AG09309 (cell line): Measurements from ENCODE around the gene CHMP6.

ENCODE experiments used
- DNase-seq: peaks from one replicate; pipeline ENCODE4 v3.0.0-alpha.2; 2010; ENCODE audit warnings: low read depth
- H3K4me3 ChIP-seq: 2 replicates; pipeline ENCODE4 v1.5.1; 2011; ENCODE audit warnings: mild to moderate bottlenecking, low read depth, low read length, moderate library complexity; ENCODE audit not compliant: control insufficient read depth
- TF ChIP-seq, protein P1 (sequence below): IDR thresholded peaks from 2 replicates; pipeline ENCODE4 v1.5.1; 2011; ENCODE audit warnings: mild to moderate bottlenecking, low read depth, low read length, inconsistent platforms; ENCODE audit not compliant: insufficient read depth, control insufficient read depth; ENCODE audit errors: missing control alignments

The CHMP6 gene

DNA sequence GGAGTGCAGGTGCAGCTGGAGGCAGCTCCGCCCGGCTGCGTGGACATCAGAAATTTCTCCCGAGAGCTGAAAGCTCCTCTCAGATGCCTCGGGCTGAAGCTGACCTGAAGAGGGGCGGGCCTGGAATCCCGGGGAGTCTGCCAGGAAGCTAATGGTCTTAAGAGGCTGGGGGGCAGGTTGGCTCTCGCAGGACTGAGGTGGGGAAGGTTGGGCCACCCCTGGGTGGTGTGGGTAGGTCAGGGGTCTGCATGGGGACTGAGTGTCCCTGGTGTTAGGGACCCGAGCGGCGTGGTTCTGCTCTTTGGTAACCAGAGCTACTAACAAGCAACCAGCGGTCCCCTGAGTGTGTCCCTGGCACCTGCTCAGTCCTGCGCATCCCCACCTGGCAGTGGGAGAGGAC, 3.5 kb downstream of the CHMP6 start:
- DNase-seq = no peak
- no peak overlapping the region for H3K4me3 ChIP-seq
- TF ChIP-seq, protein P1, sequence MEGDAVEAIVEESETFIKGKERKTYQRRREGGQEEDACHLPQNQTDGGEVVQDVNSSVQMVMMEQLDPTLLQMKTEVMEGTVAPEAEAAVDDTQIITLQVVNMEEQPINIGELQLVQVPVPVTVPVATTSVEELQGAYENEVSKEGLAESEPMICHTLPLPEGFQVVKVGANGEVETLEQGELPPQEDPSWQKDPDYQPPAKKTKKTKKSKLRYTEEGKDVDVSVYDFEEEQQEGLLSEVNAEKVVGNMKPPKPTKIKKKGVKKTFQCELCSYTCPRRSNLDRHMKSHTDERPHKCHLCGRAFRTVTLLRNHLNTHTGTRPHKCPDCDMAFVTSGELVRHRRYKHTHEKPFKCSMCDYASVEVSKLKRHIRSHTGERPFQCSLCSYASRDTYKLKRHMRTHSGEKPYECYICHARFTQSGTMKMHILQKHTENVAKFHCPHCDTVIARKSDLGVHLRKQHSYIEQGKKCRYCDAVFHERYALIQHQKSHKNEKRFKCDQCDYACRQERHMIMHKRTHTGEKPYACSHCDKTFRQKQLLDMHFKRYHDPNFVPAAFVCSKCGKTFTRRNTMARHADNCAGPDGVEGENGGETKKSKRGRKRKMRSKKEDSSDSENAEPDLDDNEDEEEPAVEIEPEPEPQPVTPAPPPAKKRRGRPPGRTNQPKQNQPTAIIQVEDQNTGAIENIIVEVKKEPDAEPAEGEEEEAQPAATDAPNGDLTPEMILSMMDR = no peak

DNA sequence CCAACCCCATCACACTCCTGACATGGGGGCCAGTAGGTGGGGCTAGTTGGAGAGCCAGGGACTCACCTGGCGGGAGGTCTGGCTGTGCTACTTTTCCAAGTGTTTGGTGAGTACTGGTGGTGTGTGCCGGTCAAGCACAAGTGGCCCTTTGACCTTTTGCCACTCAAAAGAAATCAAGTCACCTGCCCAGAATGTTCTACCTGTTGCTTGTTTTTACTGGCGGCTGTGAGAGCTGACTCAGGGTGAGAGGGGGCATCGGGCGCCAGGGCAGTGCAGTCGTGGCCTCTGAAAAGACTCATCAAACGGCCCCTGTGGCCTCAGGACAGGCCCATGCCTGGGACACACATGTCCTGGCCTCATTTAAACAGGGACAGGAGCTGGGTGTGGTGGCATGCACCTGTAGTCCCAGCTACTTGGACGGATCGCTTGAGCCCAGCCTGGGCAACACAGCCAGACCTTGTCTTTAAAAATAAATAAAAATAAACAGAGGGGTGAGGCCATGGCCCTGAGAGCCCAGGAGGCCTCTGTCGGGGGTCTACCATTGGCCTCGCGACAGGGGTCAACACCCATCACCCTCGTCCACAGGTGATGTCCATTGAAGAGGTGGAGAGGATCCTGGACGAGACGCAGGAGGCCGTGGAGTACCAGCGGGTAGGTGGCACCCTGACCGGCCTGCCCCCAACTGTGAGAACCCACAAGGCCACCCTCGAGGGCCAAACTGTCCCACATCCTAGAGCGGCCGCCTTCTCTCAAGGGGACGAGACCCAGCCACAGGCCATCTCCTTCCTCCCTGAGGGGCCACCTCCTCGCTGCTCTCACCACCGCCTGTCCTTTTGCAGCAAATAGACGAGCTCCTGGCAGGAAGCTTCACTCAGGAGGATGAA, 5.0 kb downstream of the CHMP6 start:
- no peak for DNase-seq
- TF ChIP-seq, protein P1 = no peak
- no peak overlapping the region for H3K4me3 ChIP-seq

DNA sequence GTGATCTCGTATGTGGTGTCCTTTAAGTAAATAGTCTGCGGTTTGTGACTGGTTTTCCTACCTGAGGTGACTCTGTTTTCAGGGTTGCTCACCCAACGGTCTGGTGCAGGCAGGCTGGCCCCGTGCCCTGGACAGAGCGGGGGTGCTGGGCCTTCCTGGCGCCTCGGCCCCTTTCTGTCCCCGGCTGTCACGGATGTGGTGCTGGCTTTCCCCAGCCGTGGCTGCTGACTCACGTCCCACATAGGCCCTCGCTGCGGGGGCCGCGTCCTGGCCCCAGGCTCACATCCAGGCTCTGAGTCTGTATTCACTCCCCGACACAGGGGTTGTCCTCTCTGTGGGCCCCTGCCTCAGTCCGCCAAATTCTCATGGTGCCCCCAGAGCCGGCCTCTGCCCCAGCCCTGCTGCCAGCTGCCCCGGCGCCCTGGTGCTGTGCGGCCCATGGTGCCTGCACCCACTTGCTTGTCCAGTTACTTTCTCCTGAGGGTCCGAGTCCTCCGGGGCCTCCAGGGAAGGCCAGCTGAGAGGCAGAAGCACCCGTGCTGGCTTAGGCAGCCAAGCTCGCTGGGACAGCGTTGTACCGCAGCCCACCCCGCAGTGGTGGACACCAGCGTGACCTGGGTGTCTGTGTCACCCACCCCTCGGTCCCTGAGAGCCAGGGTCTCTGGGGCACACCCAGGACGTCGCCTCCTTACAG, 5.9 kb downstream of the CHMP6 start:
- DNase-seq = no peak
- TF ChIP-seq, protein P1 = no peak
- no peak overlapping the region for H3K4me3 ChIP-seq

DNA sequence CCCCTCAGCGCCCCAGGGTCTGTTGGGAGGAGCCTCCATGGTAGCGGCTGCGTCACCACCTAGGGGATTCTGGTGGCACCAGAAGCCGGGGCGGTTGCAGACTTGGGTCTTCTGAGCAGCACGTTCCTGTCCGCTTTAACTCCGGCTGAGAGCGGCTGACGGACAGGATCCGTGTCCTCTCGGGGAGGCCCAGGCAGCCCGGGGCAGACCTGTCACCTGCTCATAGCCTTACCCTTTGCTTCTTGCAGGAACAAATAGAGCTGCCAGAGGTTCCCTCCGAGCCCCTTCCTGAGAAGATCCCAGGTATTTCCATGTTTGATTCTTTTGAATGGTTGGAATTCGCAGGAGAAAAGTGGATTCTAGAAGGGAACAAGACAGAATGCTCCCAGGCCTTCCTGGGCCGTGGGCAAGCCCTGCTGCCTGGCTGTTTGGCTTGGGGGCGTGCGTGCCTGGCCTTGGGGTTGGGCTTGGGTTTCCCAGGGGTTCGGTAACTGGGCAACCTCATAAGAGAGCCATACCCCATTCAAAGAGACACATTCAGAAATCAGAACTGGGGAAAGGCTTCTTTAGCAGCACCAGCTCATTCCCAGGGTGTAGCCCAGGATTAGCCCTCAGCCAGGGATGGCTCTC, 6.6 kb downstream of the CHMP6 start:
- H3K4me3 ChIP-seq = no peak overlapping the region
- no peak for DNase-seq
- TF ChIP-seq, protein P1 = no peak

DNA sequence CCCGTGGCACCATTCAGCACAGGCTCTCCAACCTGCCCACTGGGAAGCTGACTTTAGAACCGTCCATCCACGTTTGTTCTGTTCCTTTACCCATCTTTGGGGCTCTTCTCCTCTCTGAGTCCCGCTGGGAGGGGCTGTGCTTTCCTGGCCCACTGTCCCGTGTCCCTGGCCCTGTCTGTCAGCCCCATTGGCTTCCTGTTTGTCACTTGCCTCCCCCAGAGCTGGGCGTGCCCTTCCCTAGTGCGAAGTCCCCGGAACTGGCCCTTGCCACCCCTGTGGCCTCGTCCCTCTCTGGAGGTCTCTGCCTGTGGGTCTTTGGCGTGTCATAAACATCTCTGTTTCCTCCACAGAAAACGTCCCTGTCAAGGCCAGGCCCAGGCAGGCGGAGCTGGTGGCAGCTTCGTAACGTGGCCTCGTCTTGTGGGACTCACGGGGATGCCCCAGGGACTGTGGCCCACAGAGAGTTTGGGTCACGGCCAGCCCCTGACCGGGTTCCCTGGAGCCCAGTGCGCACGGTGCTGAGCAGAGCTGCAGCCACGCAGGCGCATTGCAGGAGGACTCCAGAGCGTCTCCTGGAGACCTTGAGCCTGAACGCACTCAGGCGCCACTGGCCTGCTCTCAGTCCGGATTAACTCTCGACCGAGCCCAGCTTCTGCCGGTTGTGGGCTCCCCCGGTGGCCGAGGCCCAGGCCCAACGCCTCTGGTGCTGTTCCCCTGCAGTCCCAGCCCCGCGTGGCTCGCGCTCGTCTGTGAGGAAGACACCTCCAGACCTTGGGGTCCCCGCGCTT, 7.3 kb downstream of the CHMP6 start:
- DNase-seq = no peak
- TF ChIP-seq, protein P1 = no peak
- no peak overlapping the region for H3K4me3 ChIP-seq
